GM10266 (cell line): Measurements from ENCODE around the gene ZBTB7B.

Experiments used
- DNase-seq: peaks from one replicate; pipeline ENCODE4 v3.0.0; 2012; ENCODE audit errors: extremely low spot score
- CTCF ChIP-seq: IDR thresholded peaks from 2 replicates; pipeline ENCODE4 v1.5.1; 2012; ENCODE audit warnings: mild to moderate bottlenecking, low read depth; ENCODE audit not compliant: control insufficient read depth, insufficient read depth; ENCODE audit errors: missing control alignments

The ZBTB7B gene

GRCh38 chr1:154957091-154957657, 45.4 kb upstream of the ZBTB7B start:
- TF ChIP-seq CTCF, result no peak
- DNase-seq, result no peak

GRCh38 chr1:154958036-154958435, 44.6 kb upstream of the ZBTB7B start:
- no peak for DNase-seq
- TF ChIP-seq CTCF, result no peak

- no peak for TF ChIP-seq CTCF
- DNase-seq, result no peak
Measured at GRCh38 chr1:154958681-154959425, 43.7 kb upstream of the ZBTB7B start.

GRCh38 chr1:154959426-154959780, 43.2 kb upstream of the ZBTB7B start:
- DNase-seq, result no peak
- no peak for TF ChIP-seq CTCF

- no peak for DNase-seq
- TF ChIP-seq CTCF, result no peak
Measured at GRCh38 chr1:154960446-154961136, 42.0 kb upstream of the ZBTB7B start.

- peak; percentile 91 for DNase-seq
- peak; percentile 71 for TF ChIP-seq CTCF
Measured at GRCh38 chr1:154961207-154962155, 41.1 kb upstream of the ZBTB7B start, which contains the start of gene PYGO2. PYGO2 (minus strand) TSS chr1:154961782; CDS start chr1:154961576, 206 bp downstream.
